GM12878 (cell line): ENCODE results near the gene OR2S2. TPM values are rescaled to one million over a fixed set of nuclear protein-coding genes. Genes with fewer than 3 reads are reported as not detected.

ENCODE experiments used
- ATAC-seq: fragments of 200-7000 bp; cut with Tn5 transposase; 3 replicates; pipeline ENCODE4 v1.9.1; 2020; ENCODE audit warnings: mild to moderate bottlenecking, moderate library complexity
- BruUV-seq: library from RNA; stranded (reverse); fragments of 400-500 nt; replicated peaks from 2 replicates; lab custom pipeline; 2021; lab: Mats Ljungman, UMichigan
- CTCF ChIA-PET: fragments of 300-600 bp; sonication (Branson Sonifier 250); formaldehyde crosslinking; extraction: SDS; loops from one replicate; lab custom pipeline; 2021; ENCODE audit warnings: inconsistent platforms; lab: Yijun Ruan, JAX
- POLR2A ChIA-PET: fragments of 350-600 bp; formaldehyde crosslinking; extraction: SDS; loops from one replicate; lab custom pipeline; 2021; ENCODE audit warnings: inconsistent platforms; lab: Charles Lee
- RAD21 ChIA-PET: fragments of 300-600 bp; sonication (Branson Sonifier 250); formaldehyde crosslinking; loops from one replicate; lab custom pipeline; 2023; ENCODE audit warnings: antibody characterized with exemption; ENCODE audit not compliant: unreplicated experiment; lab: Charles Lee
- SMC1A ChIA-PET: fragments of 300-600 bp; sonication (Branson Sonifier 250); formaldehyde crosslinking; loops from one replicate; lab custom pipeline; 2023; ENCODE audit not compliant: unreplicated experiment, uncharacterized antibody; lab: Charles Lee
- DNase-seq: peaks from one replicate; pipeline ENCODE4 v3.0.0-alpha.2; 2011; ENCODE audit warnings: low read depth, low spot score
- FAIRE-seq: peaks from 3 replicates; lab custom pipeline; 2011; peaks lifted over from hg19 to GRCh38; lab: Jason Lieb, UNC
- H2AFZ ChIP-seq: 2 replicates; pipeline ENCODE4 v1.6.0; 2011; ENCODE audit warnings: low read depth, low read length, control low read depth; ENCODE audit not compliant: control insufficient read depth
- H3K27ac ChIP-seq: 2 replicates; pipeline ENCODE4 v1.5.1; 2011; ENCODE audit warnings: control low read depth; ENCODE audit not compliant: control insufficient read depth, insufficient read depth
- H3K27me3 ChIP-seq, 2 experiments: replicated peaks in 1 of 2; 2 replicates each; pipeline versions ENCODE4 v1.6.0 to v1.6.1; 2011; ENCODE audit warnings: low read length in 1 of 2; ENCODE audit not compliant: control insufficient read depth in 2 of 2, insufficient read depth in 2 of 2
- H3K36me3 ChIP-seq, 2 experiments: 2 replicates each; pipeline ENCODE4 v1.5.1; 2011; ENCODE audit warnings: low read length in 1 of 2; ENCODE audit not compliant: control insufficient read depth in 2 of 2, insufficient read depth in 2 of 2
- H3K4me1 ChIP-seq: 2 replicates; pipeline ENCODE4 v1.6.1; 2011; ENCODE audit warnings: mild to moderate bottlenecking, low read length, moderate library complexity, mixed read lengths; ENCODE audit not compliant: control insufficient read depth, insufficient read depth
- H3K4me2 ChIP-seq: 2 replicates; pipeline ENCODE4 v1.6.0; 2011; ENCODE audit warnings: control low read depth; ENCODE audit not compliant: control insufficient read depth, insufficient read depth
- H3K4me3 ChIP-seq: fragments of 200-600 bp; sonication (generic); 2 replicates; pipeline ENCODE4 v1.5.1; 2016
- H3K79me2 ChIP-seq: 2 replicates; pipeline ENCODE4 v1.6.0; 2011; ENCODE audit warnings: low read length; ENCODE audit not compliant: control insufficient read depth, insufficient read depth
- H3K9ac ChIP-seq: 2 replicates; pipeline ENCODE4 v1.8.0; 2011; ENCODE audit warnings: low read length, control low read depth, mixed read lengths; ENCODE audit not compliant: control insufficient read depth, insufficient read depth
- H3K9me3 ChIP-seq: replicated peaks from 3 replicates; pipeline ENCODE4 v1.5.1; 2011; ENCODE audit warnings: mild to moderate bottlenecking, low read length; ENCODE audit not compliant: control insufficient read depth, insufficient read depth
- H4K20me1 ChIP-seq: 2 replicates; pipeline ENCODE4 v1.6.0; 2011; ENCODE audit not compliant: control insufficient read depth, insufficient read depth
- CBX5 ChIP-seq: sonication (generic); IDR thresholded peaks from 2 replicates; pipeline ENCODE4 v1.6.1; 2016; ENCODE audit warnings: low read depth, moderate library complexity, mild to moderate bottlenecking, inconsistent platforms
- CHD4 ChIP-seq: fragments of 200-600 bp; sonication (generic); IDR thresholded peaks from 2 replicates; pipeline ENCODE4 v1.6.1; 2016; ENCODE audit warnings: mild to moderate bottlenecking
- CREB1 ChIP-seq: IDR thresholded peaks from 2 replicates; pipeline ENCODE4 v1.6.1; 2012; ENCODE audit warnings: low read depth, mild to moderate bottlenecking, inconsistent platforms
- EP300 ChIP-seq, 2 experiments: fragments of 150-350 bp in 1 of 2; IDR thresholded peaks; 2 replicates each; pipeline ENCODE4 v1.6.1; 2011 to 2012; ENCODE audit warnings: low read depth in 2 of 2, low read length in 2 of 2, borderline replicate concordance in 1 of 2, improper control_type of control experiment in 1 of 2, inconsistent platforms in 1 of 2; ENCODE audit not compliant: control insufficient read depth in 1 of 2
- HDAC6 ChIP-seq: fragments of 200-600 bp; sonication (generic); IDR thresholded peaks from one replicate; pipeline ENCODE4 v1.8.0; 2017; ENCODE audit warnings: antibody characterized with exemption; ENCODE audit not compliant: unreplicated experiment
- IKZF1 ChIP-seq: fragments of 450-650 bp; conservative IDR thresholded peaks from 2 replicates; pipeline ENCODE4 v1.6.1; 2017; ENCODE audit warnings: antibody characterized with exemption, mild to moderate bottlenecking
- JUND ChIP-seq: IDR thresholded peaks from 2 replicates; pipeline ENCODE4 v1.6.1; 2012; ENCODE audit warnings: low read depth, mild to moderate bottlenecking, low read length, improper control_type of control experiment, moderate library complexity
- KDM1A ChIP-seq: fragments of 200-600 bp; sonication (generic); IDR thresholded peaks from 2 replicates; pipeline ENCODE4 v1.6.1; 2016; ENCODE audit warnings: borderline replicate concordance
- MYC ChIP-seq: IDR thresholded peaks from 2 replicates; pipeline ENCODE4 v1.6.1; 2011; ENCODE audit warnings: mild to moderate bottlenecking, low read length, moderate library complexity, inconsistent platforms; ENCODE audit not compliant: insufficient read depth, insufficient replicate concordance, insufficient read length, severe bottlenecking
- NBN ChIP-seq: fragments of 450-650 bp; IDR thresholded peaks from 2 replicates; pipeline ENCODE4 v1.6.1; 2016
- PML ChIP-seq: IDR thresholded peaks from 2 replicates; pipeline ENCODE4 v1.6.1; 2012; ENCODE audit warnings: low read length, inconsistent platforms
- SMARCA5 ChIP-seq: fragments of 450-650 bp; IDR thresholded peaks from 2 replicates; pipeline ENCODE4 v1.6.1; 2017; ENCODE audit warnings: mild to moderate bottlenecking
- SPI1 ChIP-seq: IDR thresholded peaks from 2 replicates; pipeline ENCODE4 v1.6.1; 2011; ENCODE audit warnings: low read depth, mild to moderate bottlenecking, low read length, moderate library complexity, borderline replicate concordance; ENCODE audit not compliant: insufficient read depth
- SREBF2 ChIP-seq: IDR thresholded peaks from 2 replicates; pipeline ENCODE4 v1.6.1; 2012; ENCODE audit warnings: mild to moderate bottlenecking, low read length
- WRNIP1 ChIP-seq: IDR thresholded peaks from 2 replicates; pipeline ENCODE4 v1.6.1; 2011; ENCODE audit warnings: low read depth, low read length, improper control_type of control experiment, borderline replicate concordance
- ZSCAN29 ChIP-seq: fragments of 450-650 bp; IDR thresholded peaks from 2 replicates; pipeline ENCODE4 v1.6.1; 2017; ENCODE audit warnings: mild to moderate bottlenecking, moderate library complexity
- WGBS: methylation state at CpG from one replicate; pipeline ENCODE4 v1.1.6; 2016; ENCODE audit warnings: low lambda C conversion rate; ENCODE audit not compliant: insufficient replicate concordance, insufficient coverage; ENCODE audit errors: missing lambda C conversion rate; 5-methylcytosine and 5-hydroxymethylcytosine counted together
- in situ Hi-C: fragments of 300-500 bp; cut with MboI; formaldehyde crosslinking; loops from 9 replicates; pipeline ENCODE4 v1.14.3; 2018; ENCODE audit warnings: mixed read lengths
- intact Hi-C: fragments of 100-400 bp; cut with micrococcal nuclease; formaldehyde crosslinking; loops from one replicate; pipeline ENCODE4 v1.14.2; 2022; ENCODE audit not compliant: unreplicated experiment
- polyA plus RNA-seq, 11 experiments: library from polyadenylated mRNA; depleted of rRNA in 4 of 11; unstranded in 6 of 11; stranded (reverse) in 5 of 11; fragments of >200 nt; fragmentation: Nextera tagmentation in 4 of 11; fragmentation: Illumina TruSeq in 1 of 11; extraction: Ambion mirVana in 4 of 11; extraction: Trizol in 1 of 11; gene quantifications; 1 replicate in 1 of 11; 2 replicates in 10 of 11; pipeline versions ENCODE4 v1.2.1 to v1.2.3, GENCODE V29; 2011 to 2016; ENCODE audit warnings: inconsistent platforms in 2 of 11, missing spikeins in 2 of 11, low read depth in 1 of 11
- total RNA-seq, 4 experiments: library from RNA; depleted of rRNA in 3 of 4; stranded (reverse); fragments of >200 nt in 3 of 4; fragmentation: Illumina TruSeq in 1 of 4; extraction: Trizol in 1 of 4; gene quantifications; 2 replicates each; pipeline versions ENCODE4 v1.2.1 to v1.2.3, GENCODE V29; 2013 to 2021
- TF ChIP-seq, protein P1 (sequence below): IDR thresholded peaks from 2 replicates; pipeline ENCODE4 v1.6.1; 2011; ENCODE audit warnings: mild to moderate bottlenecking, low read depth, low read length, moderate library complexity; ENCODE audit not compliant: insufficient replicate concordance
- TF ChIP-seq, protein P2 (sequence below): fragments of 450-650 bp; formaldehyde crosslinking; IDR thresholded peaks from 2 replicates; pipeline ENCODE4 v1.4.0; 2020; ENCODE audit warnings: mild to moderate bottlenecking, moderate library complexity

OR2S2 gene
- total and polyA plus RNA-seq, 10 of the 15 experiments (the other 5 are each of a cell fraction or from before 2014, with no cell fraction given) = not detected

DNA sequence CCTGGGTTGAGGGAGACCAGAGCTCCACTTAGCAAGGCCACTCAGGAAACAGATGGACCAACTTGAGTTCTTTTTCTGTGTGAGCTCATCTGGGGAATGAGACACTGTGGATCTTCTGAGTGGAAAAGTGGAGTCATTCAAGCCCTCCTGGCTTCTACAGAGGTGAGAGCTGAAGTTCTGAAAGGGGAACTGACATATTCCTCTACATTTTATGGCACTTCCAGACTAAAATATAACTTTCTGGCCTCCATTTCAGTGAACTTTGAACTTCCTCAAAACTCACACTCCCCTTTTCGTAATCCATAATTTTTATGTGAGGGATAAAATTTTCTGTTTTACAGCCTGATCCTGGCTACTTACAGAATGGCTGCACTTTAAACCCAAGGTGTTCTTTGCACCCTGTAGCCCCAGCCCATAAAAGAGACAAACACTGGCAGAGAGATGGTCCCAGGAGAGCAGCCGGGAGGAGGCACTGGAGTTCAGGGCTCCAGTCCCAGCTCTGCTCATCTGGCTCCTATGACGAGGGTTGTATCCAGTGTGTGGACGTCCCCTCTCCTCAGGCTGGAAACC, 37.8 kb downstream of the OR2S2 start (continued):
- no peak for TF ChIP-seq JUND
- TF ChIP-seq SMARCA5 = no peak
- TF ChIP-seq CHD4 = no peak
- TF ChIP-seq, protein P1, sequence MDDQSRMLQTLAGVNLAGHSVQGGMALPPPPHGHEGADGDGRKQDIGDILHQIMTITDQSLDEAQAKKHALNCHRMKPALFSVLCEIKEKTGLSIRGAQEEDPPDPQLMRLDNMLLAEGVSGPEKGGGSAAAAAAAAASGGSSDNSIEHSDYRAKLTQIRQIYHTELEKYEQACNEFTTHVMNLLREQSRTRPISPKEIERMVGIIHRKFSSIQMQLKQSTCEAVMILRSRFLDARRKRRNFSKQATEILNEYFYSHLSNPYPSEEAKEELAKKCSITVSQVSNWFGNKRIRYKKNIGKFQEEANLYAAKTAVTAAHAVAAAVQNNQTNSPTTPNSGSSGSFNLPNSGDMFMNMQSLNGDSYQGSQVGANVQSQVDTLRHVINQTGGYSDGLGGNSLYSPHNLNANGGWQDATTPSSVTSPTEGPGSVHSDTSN = no peak
- TF ChIP-seq, all 136 proteins: peak for 0

DNA sequence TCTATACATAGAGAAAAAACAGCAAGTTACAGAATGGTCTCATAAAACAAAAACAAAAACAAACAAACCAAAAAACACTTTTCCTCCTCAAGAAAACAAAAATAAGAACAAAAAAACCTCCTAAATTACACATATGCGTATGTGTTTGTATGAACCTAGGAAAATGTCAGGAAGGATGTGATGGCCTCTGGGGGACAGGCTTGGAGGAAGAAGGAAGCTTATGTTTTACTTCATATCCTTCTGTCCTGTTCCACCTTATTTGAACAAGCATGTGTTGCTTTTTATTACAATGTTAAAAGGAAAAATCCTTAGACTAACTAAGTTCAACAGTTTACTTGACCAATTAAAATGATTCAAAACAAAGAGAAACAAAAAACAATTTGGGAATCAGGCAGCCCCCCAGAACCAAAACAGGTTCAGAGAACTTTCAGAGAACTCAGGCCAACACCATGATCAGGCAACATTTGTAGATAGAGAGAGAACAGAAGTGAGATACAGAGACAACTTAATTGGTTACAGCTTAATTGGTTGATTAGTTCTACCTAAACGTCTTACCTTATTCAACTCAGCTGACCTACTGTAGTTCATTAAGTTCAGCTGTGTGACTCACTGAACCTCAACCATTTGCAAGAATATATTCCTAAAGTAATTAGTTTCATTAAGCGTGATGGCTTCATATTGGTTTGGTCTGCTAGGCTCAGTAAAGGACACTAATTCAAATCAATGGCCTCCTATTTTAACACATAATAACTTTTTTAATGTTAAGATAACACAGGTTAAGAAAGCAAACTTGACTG, 38.5 kb downstream of the OR2S2 start:
- Histone ChIP-seq H3K9me3 (no peaks in the 10 kb centered on the region), H3K27ac (no peak overlapping the region), H3K4me3 (no peak overlapping the region), H2AFZ (no peak overlapping the region), H3K4me2 (no peak overlapping the region), H3K36me3 (no peaks in the 10 kb centered on the region), H3K4me1 (no peaks in the 10 kb centered on the region), H3K27me3 (no peaks in the 10 kb centered on the region; a peak in 1 of 4 replicates), H3K9ac (no peak overlapping the region), H4K20me1 (no peaks in the 10 kb centered on the region), H3K79me2 (no peaks in the 10 kb centered on the region)
- ATAC-seq (no peak), DNase-seq (no peak), FAIRE-seq (no peak)
- ChIA-PET SMC1A (interaction anchor here (1.1 kb wide), 1 partner anchor 11 kb away, joined by 3 read pairs; no protein-coding TSS in a partner anchor), RAD21 (no interaction called here), POLR2A (no interaction called here), CTCF (interaction anchor here (1.1 to 2.8 kb wide), 4 partner anchors 16 to 35 kb away, joined by 3 to 12 read pairs (median 4); no protein-coding TSS in a partner anchor)
- in situ Hi-C loops (no loop called here), intact Hi-C loops (no loop called here)
- 48% methylated on average over 3 of the region's 3 CpGs for WGBS
- no TSS peak for BruUV-seq
- TF ChIP-seq WRNIP1 (no peak), EP300 (IDR thresholded peaks at IDR 0.05; ENCODE audit: borderline replicate concordance in 1 of 2, control insufficient read depth in 1 of 2, low read depth in 2 of 2, low read length in 2 of 2) (no peak), IKZF1 (no peak), PML (no peak), CREB1 (no peak), MYC (no peak), HDAC6 (no peak), SREBF2 (no peak), NBN (no peak), ZSCAN29 (no peak), KDM1A (no peak), CBX5 (no peak), SPI1 (no peak)
- TF ChIP-seq, protein P2, sequence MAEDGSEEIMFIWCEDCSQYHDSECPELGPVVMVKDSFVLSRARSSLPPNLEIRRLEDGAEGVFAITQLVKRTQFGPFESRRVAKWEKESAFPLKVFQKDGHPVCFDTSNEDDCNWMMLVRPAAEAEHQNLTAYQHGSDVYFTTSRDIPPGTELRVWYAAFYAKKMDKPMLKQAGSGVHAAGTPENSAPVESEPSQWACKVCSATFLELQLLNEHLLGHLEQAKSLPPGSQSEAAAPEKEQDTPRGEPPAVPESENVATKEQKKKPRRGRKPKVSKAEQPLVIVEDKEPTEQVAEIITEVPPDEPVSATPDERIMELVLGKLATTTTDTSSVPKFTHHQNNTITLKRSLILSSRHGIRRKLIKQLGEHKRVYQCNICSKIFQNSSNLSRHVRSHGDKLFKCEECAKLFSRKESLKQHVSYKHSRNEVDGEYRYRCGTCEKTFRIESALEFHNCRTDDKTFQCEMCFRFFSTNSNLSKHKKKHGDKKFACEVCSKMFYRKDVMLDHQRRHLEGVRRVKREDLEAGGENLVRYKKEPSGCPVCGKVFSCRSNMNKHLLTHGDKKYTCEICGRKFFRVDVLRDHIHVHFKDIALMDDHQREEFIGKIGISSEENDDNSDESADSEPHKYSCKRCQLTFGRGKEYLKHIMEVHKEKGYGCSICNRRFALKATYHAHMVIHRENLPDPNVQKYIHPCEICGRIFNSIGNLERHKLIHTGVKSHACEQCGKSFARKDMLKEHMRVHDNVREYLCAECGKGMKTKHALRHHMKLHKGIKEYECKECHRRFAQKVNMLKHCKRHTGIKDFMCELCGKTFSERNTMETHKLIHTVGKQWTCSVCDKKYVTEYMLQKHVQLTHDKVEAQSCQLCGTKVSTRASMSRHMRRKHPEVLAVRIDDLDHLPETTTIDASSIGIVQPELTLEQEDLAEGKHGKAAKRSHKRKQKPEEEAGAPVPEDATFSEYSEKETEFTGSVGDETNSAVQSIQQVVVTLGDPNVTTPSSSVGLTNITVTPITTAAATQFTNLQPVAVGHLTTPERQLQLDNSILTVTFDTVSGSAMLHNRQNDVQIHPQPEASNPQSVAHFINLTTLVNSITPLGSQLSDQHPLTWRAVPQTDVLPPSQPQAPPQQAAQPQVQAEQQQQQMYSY = no peak
